Amniotic stem cell (primary cell): Measurements from ENCODE around the gene CDKN2D.

ENCODE experiments used
- DNase-seq: peaks from one replicate; lab custom pipeline; 2025; lab: John Stamatoyannopoulos, UW

Gene CDKN2D

GRCh38 chr19:10520652-10521318 lies 48.0 kb downstream of the CDKN2D start:
- DNase-seq, result no peak

- no peak for DNase-seq
Measured at GRCh38 chr19:10519421-10519820, 49.4 kb downstream of the CDKN2D start.

- no peak for DNase-seq
Measured at GRCh38 chr19:10518444-10519361, 50.1 kb downstream of the CDKN2D start.

- no peak for DNase-seq
Measured at GRCh38 chr19:10517760-10518443, 50.9 kb downstream of the CDKN2D start.

GRCh38 chr19:10517361-10517759 lies 51.4 kb downstream of the CDKN2D start, which contains the start of gene S1PR5:
Gene S1PR5, minus strand, starts transcription at chr19:10517447. Its CDS starts 2,436 bp downstream, at chr19:10515011.
- no peak for DNase-seq

- DNase-seq, result no peak
Measured at GRCh38 chr19:10516671-10517286, 52.0 kb downstream of the CDKN2D start.
